ENCODE measurements around the gene MAMLD1.

MAMLD1 gene

GRCh38 chrX:150416469-150416868 lies 53.4 kb downstream of the MAMLD1 start:
- no peaks in the 10 kb centered on the region for H3K36me3 ChIP-seq (ENCODE audit: control insufficient read depth in 2 of 2, insufficient read depth in 1 of 2, low read length in 2 of 2)
- H3K27ac ChIP-seq (ENCODE audit: extremely low read depth, low read depth, low read length), result no peak overlapping the region
- TF ChIP-seq ZNF561 (tag by site-specific recombination; IDR thresholded peaks at IDR 0.05; ENCODE audit: borderline replicate concordance), result no peak
- no peak for TF ChIP-seq ZSCAN5A (tag by site-specific recombination; IDR thresholded peaks at IDR 0.05)
- TF ChIP-seq REST (tag by site-specific recombination; IDR thresholded peaks at IDR 0.05), result no peak
- no peak for TF ChIP-seq MYNN (tag by site-specific recombination; IDR thresholded peaks at IDR 0.05; ENCODE audit: borderline replicate concordance)
- no peak for TF ChIP-seq ZNF558 (tag by site-specific recombination; IDR thresholded peaks at IDR 0.05)
- no peak for TF ChIP-seq GLIS2 (tag by site-specific recombination; IDR thresholded peaks at IDR 0.05)
- TF ChIP-seq ZNF398 (tag by site-specific recombination; IDR thresholded peaks at IDR 0.05), result no peak
- no peak for TF ChIP-seq ZBTB20 (tag by site-specific recombination; IDR thresholded peaks at IDR 0.05)
- no peak for TF ChIP-seq ZNF248 (tag by site-specific recombination; IDR thresholded peaks at IDR 0.05)
- no peak for TF ChIP-seq PRDM4 (tag by site-specific recombination; IDR thresholded peaks at IDR 0.05)
- TF ChIP-seq ZNF792 (tag by site-specific recombination; IDR thresholded peaks at IDR 0.05), result no peak
- TF ChIP-seq ZBTB10 (tag by site-specific recombination; IDR thresholded peaks at IDR 0.05), result no peak
- no peak for TF ChIP-seq ZNF660 (tag by site-specific recombination; IDR thresholded peaks at IDR 0.05)
- TF ChIP-seq ZNF670 (tag by site-specific recombination; IDR thresholded peaks at IDR 0.05; ENCODE audit: low read depth), result no peak
- no peak for TF ChIP-seq ZNF23 (tag by site-specific recombination; IDR thresholded peaks at IDR 0.05; ENCODE audit: borderline replicate concordance)
- no peak for TF ChIP-seq IKZF3 (tag by site-specific recombination; IDR thresholded peaks at IDR 0.05)
- TF ChIP-seq ZNF433 (tag by site-specific recombination; IDR thresholded peaks at IDR 0.05; ENCODE audit: low read depth), result no peak
- no peak for TF ChIP-seq KLF8 (tag by site-specific recombination; IDR thresholded peaks at IDR 0.05)
- H3K4me1 ChIP-seq (ENCODE audit: control insufficient read depth, insufficient read depth, low read length), result no peaks in the 10 kb centered on the region
- ChIA-PET CTCF (no interaction called here), POLR2A (no interaction called here)
- H3K4me3 ChIP-seq (ENCODE audit: low read depth, low read length), result no peak overlapping the region
- no peaks in the 10 kb centered on the region for H3K9me3 ChIP-seq (ENCODE audit: control insufficient read depth, insufficient read depth, low read depth, low read length)

All from HEK293 (cell line).